Natural killer cell (primary cell): ENCODE data around the gene OR8B3. TPM values are rescaled to one million over a fixed set of nuclear protein-coding genes. Genes with fewer than 3 reads are reported as not detected.

Source experiments
- ATAC-seq, 3 donors: fragments of 150-1000 bp in 2 of 3; fragments of 200-7000 bp in 1 of 3; cut with Tn5 transposase; 1 replicate in 1 of 3; 2 replicates in 2 of 3; pipeline ENCODE4 v1.10.0; 2021; ENCODE audit warnings: mild to moderate bottlenecking in 2 of 3, moderate library complexity in 2 of 3
- DNase-seq, 2 donors: peaks; one replicate each; pipeline versions ENCODE4 v3.0.0 to v3.0.0-alpha.2; 2013 to 2021; ENCODE audit warnings: mixed read lengths in 1 of 2
- H3K27ac ChIP-seq: one replicate; pipeline ENCODE4 v1.5.1; 2013; ENCODE audit warnings: mild to moderate bottlenecking, low read length
- H3K27me3 ChIP-seq: one replicate; pipeline ENCODE4 v1.6.1; 2013; ENCODE audit warnings: low read length; ENCODE audit not compliant: control insufficient read depth, insufficient read depth
- H3K36me3 ChIP-seq: one replicate; pipeline ENCODE4 v1.6.1; 2013; ENCODE audit warnings: low read length; ENCODE audit not compliant: control insufficient read depth, insufficient read depth
- H3K4me1 ChIP-seq: one replicate; pipeline ENCODE4 v1.6.1; 2013; ENCODE audit warnings: low read length; ENCODE audit not compliant: control insufficient read depth, insufficient read depth
- H3K4me3 ChIP-seq: one replicate; pipeline ENCODE4 v1.5.1; 2013; ENCODE audit warnings: low read length
- H3K9me3 ChIP-seq: one replicate; pipeline ENCODE4 v1.6.1; 2013; ENCODE audit warnings: low read length; ENCODE audit not compliant: control insufficient read depth, insufficient read depth
- H3K27ac Mint-ChIP-seq, 2 donors: one replicate each; pipeline ENCODE4 v1.8.0; 2022; ENCODE audit warnings: mild to moderate bottlenecking in 2 of 2, mixed read lengths in 2 of 2, moderate library complexity in 1 of 2
- H3K27me3 Mint-ChIP-seq, 2 donors: one replicate each; pipeline ENCODE4 v1.8.0; 2022; ENCODE audit warnings: low read depth in 2 of 2, mixed read lengths in 2 of 2
- H3K36me3 Mint-ChIP-seq: one replicate; pipeline ENCODE4 v1.8.0; 2022; ENCODE audit warnings: mixed read lengths
- H3K4me1 Mint-ChIP-seq, 2 donors: one replicate each; pipeline ENCODE4 v1.8.0; 2022; ENCODE audit warnings: mixed read lengths in 2 of 2
- H3K4me3 Mint-ChIP-seq: one replicate; pipeline ENCODE4 v1.8.0; 2022; ENCODE audit warnings: mild to moderate bottlenecking, moderate library complexity, mixed read lengths
- H3K9me3 Mint-ChIP-seq, 2 donors: one replicate each; pipeline ENCODE4 v1.8.0; 2022; ENCODE audit warnings: mixed read lengths in 2 of 2
- WGBS: methylation state at CpG from one replicate; pipeline ENCODE4 v1.1.7; 2013; ENCODE audit warnings: missing lambda C conversion rate; ENCODE audit not compliant: insufficient coverage; 5-methylcytosine and 5-hydroxymethylcytosine counted together
- intact Hi-C: fragments of 100-400 bp; cut with micrococcal nuclease; formaldehyde crosslinking; loops from one replicate; pipeline ENCODE4 v1.14.2; 2022
- total RNA-seq, 4 donors: library from RNA; stranded (reverse); fragments of 120-200 nt in 1 of 4; gene quantifications; one replicate each; pipeline versions ENCODE4 v1.2.3 to v1.2.4, GENCODE V29; 2013 to 2022
- TF ChIP-seq, protein P1 (sequence below): fragments of 200-600 bp; IDR thresholded peaks from one replicate; pipeline ENCODE4 v1.8.0; 2022; ENCODE audit warnings: antibody characterized with exemption

Gene OR8B3
- total RNA-seq, 3 donors from 2014 or later (not counting 1 experiment from before 2014, with no cell fraction given): not detected

DNA sequence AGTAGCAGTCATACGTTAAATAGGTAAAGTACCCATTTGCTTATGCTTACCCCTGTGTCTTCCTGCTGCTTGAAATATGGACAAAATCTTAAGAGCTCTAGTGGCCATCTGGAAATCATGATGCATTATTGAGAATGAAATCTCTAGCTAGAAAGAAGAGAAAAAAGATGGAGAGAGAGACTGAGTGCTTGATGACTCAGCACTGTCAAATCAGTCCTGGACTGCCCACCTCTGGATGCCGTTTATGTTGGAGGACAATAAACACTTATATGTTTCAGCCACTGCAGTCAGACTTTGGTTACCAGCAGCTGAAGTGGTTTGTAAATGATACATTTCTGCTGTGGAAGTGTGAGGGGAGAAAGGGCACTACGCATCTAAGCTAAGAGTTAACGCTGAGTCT lies 22.2 kb upstream of the OR8B3 start:
- H3K9me3 Mint-ChIP-seq: no peaks in the 10 kb centered on the region
- Histone ChIP-seq H3K4me3 (no peak overlapping the region), H3K9me3 (no peaks in the 10 kb centered on the region), H3K27me3 (no peaks in the 10 kb centered on the region), H3K4me1 (no peaks in the 10 kb centered on the region), H3K36me3 (no peaks in the 10 kb centered on the region), H3K27ac (no peak overlapping the region)
- TF ChIP-seq, protein P1, sequence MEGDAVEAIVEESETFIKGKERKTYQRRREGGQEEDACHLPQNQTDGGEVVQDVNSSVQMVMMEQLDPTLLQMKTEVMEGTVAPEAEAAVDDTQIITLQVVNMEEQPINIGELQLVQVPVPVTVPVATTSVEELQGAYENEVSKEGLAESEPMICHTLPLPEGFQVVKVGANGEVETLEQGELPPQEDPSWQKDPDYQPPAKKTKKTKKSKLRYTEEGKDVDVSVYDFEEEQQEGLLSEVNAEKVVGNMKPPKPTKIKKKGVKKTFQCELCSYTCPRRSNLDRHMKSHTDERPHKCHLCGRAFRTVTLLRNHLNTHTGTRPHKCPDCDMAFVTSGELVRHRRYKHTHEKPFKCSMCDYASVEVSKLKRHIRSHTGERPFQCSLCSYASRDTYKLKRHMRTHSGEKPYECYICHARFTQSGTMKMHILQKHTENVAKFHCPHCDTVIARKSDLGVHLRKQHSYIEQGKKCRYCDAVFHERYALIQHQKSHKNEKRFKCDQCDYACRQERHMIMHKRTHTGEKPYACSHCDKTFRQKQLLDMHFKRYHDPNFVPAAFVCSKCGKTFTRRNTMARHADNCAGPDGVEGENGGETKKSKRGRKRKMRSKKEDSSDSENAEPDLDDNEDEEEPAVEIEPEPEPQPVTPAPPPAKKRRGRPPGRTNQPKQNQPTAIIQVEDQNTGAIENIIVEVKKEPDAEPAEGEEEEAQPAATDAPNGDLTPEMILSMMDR: no peak
- no peaks in the 10 kb centered on the region for H3K36me3 Mint-ChIP-seq
- H3K4me3 Mint-ChIP-seq: no peak overlapping the region
- H3K4me1 Mint-ChIP-seq: no peaks in the 10 kb centered on the region
- intact Hi-C loops: no loop called here
- WGBS: 76% methylated on average over 4 of the region's 4 CpGs
- ATAC-seq (no peak), DNase-seq (no peak)
- no peak overlapping the region for H3K27ac Mint-ChIP-seq
- H3K27me3 Mint-ChIP-seq: peaks cover 13 to 21% of the 10 kb centered on the region in 2 donors

- Mint-ChIP-seq H3K4me1 (no peaks in the 10 kb centered on the region), H3K36me3 (no peaks in the 10 kb centered on the region), H3K27ac (no peak overlapping the region), H3K4me3 (no peak overlapping the region), H3K27me3 (peaks cover 3 to 8% of the 10 kb centered on the region in 2 donors), H3K9me3 (no peaks in the 10 kb centered on the region)
- Histone ChIP-seq H3K27me3 (peaks cover 2% of the 10 kb centered on the region), H3K27ac (no peak overlapping the region), H3K4me3 (no peak overlapping the region), H3K4me1 (no peaks in the 10 kb centered on the region), H3K36me3 (no peaks in the 10 kb centered on the region), H3K9me3 (no peaks in the 10 kb centered on the region)
- TF ChIP-seq, protein P1: peak; percentile 18
- ATAC-seq (no peak), DNase-seq (peak in 1 of 2 donors; percentile 41)
- WGBS: 7% methylated on average over 2 of the region's 5 CpGs
- intact Hi-C loops: loop anchor here (5.0 kb wide), 1 partner anchor 172 kb away; no protein-coding TSS in a partner anchor
Observed at GRCh38 chr11:124415356-124415923, 16.6 kb upstream of the OR8B3 start.

- no peaks in the 10 kb centered on the region for H3K36me3 Mint-ChIP-seq
- WGBS: 80% methylated on average over 6 of the region's 7 CpGs
Observed at GRCh38 chr11:124409906-124410305, 11.1 kb upstream of the OR8B3 start.

More at GRCh38 chr11:124409906-124410305, 11.1 kb upstream of the OR8B3 start:
- TF ChIP-seq, protein P1: no peak
- peaks cover 14 to 18% of the 10 kb centered on the region in 2 donors for H3K27me3 Mint-ChIP-seq
- ATAC-seq (no peak), DNase-seq (no peak)
- Histone ChIP-seq H3K27ac (no peak overlapping the region), H3K27me3 (peaks cover under 1% of the 10 kb centered on the region), H3K4me3 (no peak overlapping the region), H3K9me3 (no peaks in the 10 kb centered on the region), H3K36me3 (no peaks in the 10 kb centered on the region), H3K4me1 (no peaks in the 10 kb centered on the region)
- intact Hi-C loops: no loop called here
- H3K4me3 Mint-ChIP-seq: no peak overlapping the region
- no peak overlapping the region for H3K27ac Mint-ChIP-seq
- H3K9me3 Mint-ChIP-seq: no peaks in the 10 kb centered on the region
- no peaks in the 10 kb centered on the region for H3K4me1 Mint-ChIP-seq
